ENCODE measurements around the gene PAH. TPM values are rescaled to one million over a fixed set of nuclear protein-coding genes. Genes with fewer than 3 reads are reported as not detected.

Gene PAH
- total and polyA plus RNA-seq, 2 of the 8 experiments (the other 6 are each of a cell fraction or from before 2014, with no cell fraction given) = 3.9 to 9.0 TPM

DNA sequence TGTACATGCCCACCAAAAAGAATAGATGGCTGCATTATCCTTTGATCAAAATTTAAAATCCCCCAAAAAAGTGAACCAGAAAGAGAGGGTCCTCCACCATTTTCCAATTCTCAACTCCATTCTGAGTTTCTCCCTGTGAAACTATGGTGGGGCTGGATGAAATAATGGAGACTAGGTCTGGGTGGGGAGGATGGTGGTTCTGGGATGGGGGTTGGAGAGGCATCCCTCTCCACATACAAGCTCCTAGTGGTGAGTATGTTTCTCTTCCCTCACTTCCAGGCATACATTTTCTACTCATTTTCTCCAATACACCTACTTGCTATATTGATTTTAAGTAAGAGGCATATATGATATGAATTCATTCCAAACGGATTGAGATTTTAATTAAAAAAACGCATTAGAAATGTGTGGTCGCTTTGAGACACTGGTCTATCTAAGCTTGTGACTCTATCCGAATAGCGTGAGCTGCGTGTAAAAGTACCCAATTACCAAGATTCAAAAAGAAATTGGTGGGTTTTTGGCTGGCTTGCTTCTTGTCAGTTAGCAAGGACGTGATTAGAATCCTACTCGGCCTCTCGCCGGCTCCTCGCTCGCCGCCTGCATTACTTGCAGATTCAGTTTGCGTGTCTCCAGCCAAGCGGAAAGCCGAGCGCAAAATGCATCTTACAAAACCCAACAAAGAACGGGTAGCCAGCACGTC lies 43.9 kb upstream of the PAH start:
- Histone ChIP-seq H2BK12ac (ENCODE audit: low read depth, low read length) (no peak overlapping the region), H3K23ac (ENCODE audit: insufficient read length) (no peak overlapping the region), H3K4me3 (ENCODE audit: extremely low read depth in 1 of 4, insufficient read depth in 2 of 4, low read depth in 3 of 4, low read length in 4 of 4) (peak overlapping the region in 1 of 4 experiments; percentile 33; a peak in 2 of 8 replicates), H3K18ac (ENCODE audit: extremely low read depth, low read length) (no peak overlapping the region), H4K8ac (ENCODE audit: extremely low read depth, insufficient read depth, low read length) (no peak overlapping the region), H2AFZ (ENCODE audit: low read length) (no peak overlapping the region), H2AK5ac (ENCODE audit: low read depth, low read length) (no peak overlapping the region), H3K9ac (replicated peaks in 1 of 4; ENCODE audit: extremely low read depth in 1 of 4, low read depth in 3 of 4, low read length in 3 of 4) (no peak overlapping the region), H3K27me3 (replicated peaks in 1 of 4; ENCODE audit: control insufficient read depth in 3 of 4, extremely low read depth in 1 of 4, insufficient read depth in 3 of 4, low read length in 3 of 4) (peaks cover 81 to 98% (median 95%) of the 10 kb centered on the region in 4 experiments), H3K9me3 (ENCODE audit: insufficient read depth in 2 of 2, low read depth in 1 of 2, low read length in 1 of 2) (peaks cover 8 to 12% of the 10 kb centered on the region in 2 experiments; a peak in 3 of 4 replicates), H3K36me3 (ENCODE audit: control insufficient read depth in 2 of 4, insufficient read depth in 4 of 4, low read length in 3 of 4) (peaks cover 0 to 7% (median 0%) of the 10 kb centered on the region in 4 experiments; a peak in 1 of 8 replicates), H2BK15ac (ENCODE audit: low read length) (no peak overlapping the region), H2BK5ac (ENCODE audit: low read depth, low read length) (no peak overlapping the region), H3K79me2 (ENCODE audit: control insufficient read depth in 1 of 2, insufficient read depth in 2 of 2, low read length in 2 of 2) (no peaks in the 10 kb centered on the region), H4K20me1 (replicated peaks in 1 of 2; ENCODE audit: control insufficient read depth in 1 of 2, insufficient read depth in 2 of 2, low read length in 2 of 2) (peaks cover 12 to 42% of the 10 kb centered on the region in 2 experiments), H3K14ac (ENCODE audit: insufficient read length) (no peak overlapping the region), H3K79me1 (ENCODE audit: low read depth, low read length) (no peaks in the 10 kb centered on the region), H2BK20ac (ENCODE audit: low read length) (no peak overlapping the region), H3K4me2 (ENCODE audit: insufficient read depth in 1 of 2, low read depth in 2 of 2, low read length in 2 of 2) (peak overlapping the region; percentile 25 to 33; a peak in 2 of 4 replicates), H3K23me2 (ENCODE audit: low read depth, low read length) (peaks cover 32% of the 10 kb centered on the region), H2BK120ac (replicated peaks; ENCODE audit: low read depth, low read length) (no peak overlapping the region), H3K27ac (ENCODE audit: low read depth, low read length) (no peak overlapping the region), H3K56ac (replicated peaks; ENCODE audit: insufficient read length, low read depth, low read length) (no peak overlapping the region), H4K5ac (ENCODE audit: insufficient read length, low read depth, low read length) (no peak overlapping the region), H3K4me1 (replicated peaks in 1 of 4; ENCODE audit: control insufficient read depth in 3 of 4, insufficient read depth in 4 of 4, low read length in 3 of 4) (peaks cover 3 to 23% (median 9%) of the 10 kb centered on the region in 4 experiments; a peak in 6 of 7 replicates), H3K4ac (replicated peaks; ENCODE audit: insufficient read length, low read depth, low read length) (no peak overlapping the region), H4K91ac (replicated peaks; ENCODE audit: insufficient read length, low read length) (no peak overlapping the region)
- TF ChIP-seq NRF1 (IDR thresholded peaks at IDR 0.05; ENCODE audit: low read depth, low read length) (no peak), SUZ12 (IDR thresholded peaks at IDR 0.05; ENCODE audit: low read length) (peak; percentile 95), EZH2 (IDR thresholded peaks at IDR 0.05; ENCODE audit: low read depth, low read length, severe bottlenecking) (peak; percentile 98), GABPA (IDR thresholded peaks at IDR 0.05; ENCODE audit: borderline replicate concordance, insufficient read depth, low read length) (no peak), RNF2 (IDR thresholded peaks at IDR 0.05; ENCODE audit: borderline replicate concordance, low read depth, low read length, missing control alignments, poor library complexity, severe bottlenecking) (peak; percentile 88), RXRA (IDR thresholded peaks at IDR 0.05; ENCODE audit: insufficient read depth, low read depth, low read length) (no peak)
- TF ChIP-seq, protein P1, sequence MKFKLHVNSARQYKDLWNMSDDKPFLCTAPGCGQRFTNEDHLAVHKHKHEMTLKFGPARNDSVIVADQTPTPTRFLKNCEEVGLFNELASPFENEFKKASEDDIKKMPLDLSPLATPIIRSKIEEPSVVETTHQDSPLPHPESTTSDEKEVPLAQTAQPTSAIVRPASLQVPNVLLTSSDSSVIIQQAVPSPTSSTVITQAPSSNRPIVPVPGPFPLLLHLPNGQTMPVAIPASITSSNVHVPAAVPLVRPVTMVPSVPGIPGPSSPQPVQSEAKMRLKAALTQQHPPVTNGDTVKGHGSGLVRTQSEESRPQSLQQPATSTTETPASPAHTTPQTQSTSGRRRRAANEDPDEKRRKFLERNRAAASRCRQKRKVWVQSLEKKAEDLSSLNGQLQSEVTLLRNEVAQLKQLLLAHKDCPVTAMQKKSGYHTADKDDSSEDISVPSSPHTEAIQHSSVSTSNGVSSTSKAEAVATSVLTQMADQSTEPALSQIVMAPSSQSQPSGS (IDR thresholded peaks at IDR 0.05; ENCODE audit: low read length) = no peak
- ChIA-PET POLR2A (ENCODE audit: partially characterized antibody) (interaction anchor here (1.3 kb wide), 1 partner anchor 11 kb away, joined by 3 read pairs; no protein-coding TSS in a partner anchor), CTCF (ENCODE audit: partially characterized antibody) (interaction anchor here (1.4 to 4.3 kb wide), 4 partner anchors 11 to 532 kb away, joined by 3 to 24 read pairs (median 8); no protein-coding TSS in a partner anchor)
- WGBS, 2 experiments (ENCODE audit: extremely low coverage in 1 of 2, insufficient coverage in 1 of 2, insufficient read length in 1 of 2, insufficient replicate concordance in 2 of 2, low coverage in 1 of 2, low lambda C conversion rate in 2 of 2, missing lambda C conversion rate in 1 of 2) = 5% methylated on average over 19 of the region's 19 CpGs; no CpG with 5 or more reads in 1 of the 2 experiments
- DNase-seq (ENCODE audit: low read depth in 1 of 2, low spot score in 2 of 2) (no peak), FAIRE-seq (no peak)

All from H1 (cell line).